Endometrial microvascular endothelial cells (primary cell): ENCODE results near the gene NRSN1. TPM values are rescaled to one million over a fixed set of nuclear protein-coding genes. Genes with fewer than 3 reads are reported as not detected.

Experiments
- in situ Hi-C: cut with HindIII; loops from 2 replicates; pipeline ENCODE4 v1.10.0; 2017; ENCODE audit warnings: low sequenced_read_pairs, low pct_unique_long_range_greater_than_20kb; ENCODE audit errors: inconsistent ontology term
- total RNA-seq: library from RNA; depleted of rRNA; stranded (reverse); fragments of >200 nt; gene quantifications from one replicate; pipeline ENCODE4 v1.2.3, GENCODE V29; 2015; ENCODE audit errors: inconsistent ontology term

NRSN1 gene
- not detected for total RNA-seq

GRCh38 chr6:24125980-24126379 is at the start of gene NRSN1:
Gene NRSN1 (plus strand): TSS chr6:24126215. CDS start chr6:24134328, 8,113 bp downstream.
- in situ Hi-C loops = no loop called here

- in situ Hi-C loops = no loop called here
Observed at GRCh38 chr6:24078200-24078599, 47.8 kb upstream of the NRSN1 start.

GRCh38 chr6:24079076-24079475 is 46.9 kb upstream of the NRSN1 start:
- in situ Hi-C loops = no loop called here

- in situ Hi-C loops = no loop called here
Observed at GRCh38 chr6:24080711-24081110, 45.3 kb upstream of the NRSN1 start.

- in situ Hi-C loops = no loop called here
Observed at GRCh38 chr6:24089736-24090135, 36.3 kb upstream of the NRSN1 start.

GRCh38 chr6:24092407-24092806 is 33.6 kb upstream of the NRSN1 start:
- in situ Hi-C loops = no loop called here

GRCh38 chr6:24093381-24093780 is 32.6 kb upstream of the NRSN1 start:
- in situ Hi-C loops = no loop called here

GRCh38 chr6:24099181-24099580 is 26.8 kb upstream of the NRSN1 start:
- in situ Hi-C loops = no loop called here

- in situ Hi-C loops = no loop called here
Observed at GRCh38 chr6:24100024-24100769, 25.8 kb upstream of the NRSN1 start.

GRCh38 chr6:24100770-24101155 is 25.3 kb upstream of the NRSN1 start:
- in situ Hi-C loops = no loop called here

- in situ Hi-C loops = no loop called here
Observed at GRCh38 chr6:24105191-24105590, 20.8 kb upstream of the NRSN1 start.

GRCh38 chr6:24106291-24106690 is 19.7 kb upstream of the NRSN1 start:
- in situ Hi-C loops = no loop called here

- in situ Hi-C loops = no loop called here
Observed at GRCh38 chr6:24107294-24107693, 18.7 kb upstream of the NRSN1 start.

GRCh38 chr6:24108056-24108455 is 18.0 kb upstream of the NRSN1 start:
- in situ Hi-C loops = no loop called here

GRCh38 chr6:24110417-24110816 is 15.6 kb upstream of the NRSN1 start:
- in situ Hi-C loops = no loop called here

- in situ Hi-C loops = no loop called here
Observed at GRCh38 chr6:24113891-24114290, 12.1 kb upstream of the NRSN1 start.

GRCh38 chr6:24117021-24117420 is 9.0 kb upstream of the NRSN1 start:
- in situ Hi-C loops = no loop called here

- in situ Hi-C loops = no loop called here
Observed at GRCh38 chr6:24122139-24122538, 3.9 kb upstream of the NRSN1 start.

GRCh38 chr6:24126586-24127192 is 674 bp downstream of the NRSN1 start:
- in situ Hi-C loops = no loop called here

- in situ Hi-C loops = no loop called here
Observed at GRCh38 chr6:24127316-24127715, 1.3 kb downstream of the NRSN1 start.

- in situ Hi-C loops = no loop called here
Observed at GRCh38 chr6:24131751-24132150, 5.7 kb downstream of the NRSN1 start.
